NCI-H748 treated with DMSO at 0.1 percent for 48 hours (cell line): ENCODE results near the gene AGFG2.
A peak's percentile ranks its signal among the peaks of the same experiment; 100 is the strongest.
"Not testable (repeated sequence)": the region's sequence is repeated elsewhere in the genome, so short reads cannot be mapped to it uniquely, and the experiment has no call there.

Source experiments
- DNase-seq: peaks from one replicate; lab custom pipeline; 2025; lab: John Stamatoyannopoulos, UW

The AGFG2 gene

DNA sequence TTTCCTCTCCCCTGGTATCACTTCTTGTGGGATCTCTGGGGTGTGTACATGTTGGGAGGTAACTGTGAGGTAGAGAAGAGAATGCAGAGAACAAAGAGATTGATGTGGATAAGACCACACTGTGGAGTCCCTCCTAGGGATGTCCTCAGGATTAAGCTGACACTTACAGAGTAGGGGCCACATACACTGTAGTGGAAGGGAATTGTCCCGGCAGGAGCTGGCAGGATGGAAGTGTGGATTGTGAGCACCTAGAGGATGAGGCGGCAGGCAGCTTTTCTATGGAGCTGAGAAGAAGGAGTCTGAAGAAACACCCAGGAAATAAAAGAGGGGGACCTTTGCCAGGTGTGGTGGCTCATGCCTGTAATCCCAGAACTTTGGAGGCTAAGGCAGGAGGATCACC is 13.5 kb downstream of the AGFG2 start:
- no peak for DNase-seq

DNA sequence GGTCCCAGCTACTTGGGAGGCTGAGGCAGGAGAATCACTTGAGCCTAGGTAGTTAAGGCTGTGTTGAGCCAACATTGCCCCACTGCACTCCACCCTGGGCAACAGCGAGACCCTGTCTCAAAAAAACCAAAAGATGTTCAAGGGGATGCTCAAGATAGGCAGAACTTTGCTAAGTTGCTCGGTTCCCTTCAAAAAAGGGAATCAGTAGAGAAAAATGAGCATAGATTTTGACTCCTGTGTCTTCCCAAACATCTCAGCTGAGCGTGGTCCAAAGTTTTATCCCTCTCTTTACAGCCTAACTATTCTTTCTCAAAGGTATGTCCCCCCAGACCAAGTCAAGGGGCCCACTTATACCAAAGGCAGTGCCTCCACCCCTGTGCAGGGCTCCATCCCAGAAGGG is 14.0 kb downstream of the AGFG2 start:
- no peak for DNase-seq

DNA sequence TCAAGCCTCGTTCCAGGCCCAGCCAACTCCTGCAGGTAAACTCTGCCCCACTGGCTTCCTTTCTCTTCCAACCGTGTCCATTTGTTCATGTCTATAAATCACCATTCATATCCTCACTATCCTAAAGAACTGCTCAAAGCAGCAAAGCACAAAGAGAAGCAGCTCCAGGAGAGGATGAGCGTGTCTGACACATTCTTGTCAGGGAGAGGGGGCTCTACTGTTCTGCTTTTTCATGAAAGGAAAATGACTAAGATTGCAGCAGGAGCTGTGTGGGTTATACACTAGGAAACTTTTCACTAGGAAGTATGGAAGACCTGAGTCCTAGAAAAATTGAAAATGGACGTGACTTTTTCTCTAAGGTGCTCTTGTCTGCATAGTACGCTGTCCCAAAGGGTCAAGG is 16.7 kb downstream of the AGFG2 start:
- DNase-seq, result no peak

DNA sequence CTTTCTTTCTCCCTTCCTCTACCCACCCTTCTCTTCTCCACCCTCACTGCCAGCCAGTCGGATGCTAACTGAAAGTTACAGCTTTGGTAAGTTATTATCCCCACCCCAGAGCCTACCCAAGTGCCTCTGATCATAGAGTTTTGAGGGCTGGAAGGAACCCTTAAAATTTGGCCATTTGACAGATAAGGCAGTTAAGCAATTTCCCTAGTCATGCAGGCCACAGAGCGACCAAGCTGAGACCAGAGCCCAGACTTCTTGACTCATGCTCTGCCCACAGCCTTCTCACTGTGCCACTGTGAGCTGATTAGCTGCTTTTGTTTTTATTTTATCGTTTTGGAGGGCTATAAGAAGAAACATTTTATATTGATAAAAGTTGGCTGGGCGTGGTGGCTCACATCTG is 17.5 kb downstream of the AGFG2 start:
- DNase-seq, result no peak

DNA sequence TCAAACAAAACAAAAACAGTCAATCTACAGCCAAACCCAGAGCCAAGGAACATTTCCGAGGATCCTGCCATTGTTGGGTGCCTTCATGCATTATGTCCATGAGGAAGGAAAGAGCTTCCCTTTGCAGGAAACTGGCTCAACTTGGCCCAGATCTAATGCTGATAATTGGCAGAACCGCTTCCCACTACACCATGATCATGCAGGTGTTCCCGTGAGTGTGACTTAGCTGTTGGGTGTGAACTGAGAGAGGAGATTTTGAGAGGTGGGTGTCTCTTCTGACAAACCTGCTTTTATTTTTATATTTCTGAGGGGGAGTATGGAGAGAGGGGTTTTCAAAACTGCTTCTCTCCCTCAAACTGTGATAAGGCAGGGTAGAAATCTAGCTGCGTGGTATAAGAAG is 20.1 kb downstream of the AGFG2 start:
- DNase-seq, result no peak

DNA sequence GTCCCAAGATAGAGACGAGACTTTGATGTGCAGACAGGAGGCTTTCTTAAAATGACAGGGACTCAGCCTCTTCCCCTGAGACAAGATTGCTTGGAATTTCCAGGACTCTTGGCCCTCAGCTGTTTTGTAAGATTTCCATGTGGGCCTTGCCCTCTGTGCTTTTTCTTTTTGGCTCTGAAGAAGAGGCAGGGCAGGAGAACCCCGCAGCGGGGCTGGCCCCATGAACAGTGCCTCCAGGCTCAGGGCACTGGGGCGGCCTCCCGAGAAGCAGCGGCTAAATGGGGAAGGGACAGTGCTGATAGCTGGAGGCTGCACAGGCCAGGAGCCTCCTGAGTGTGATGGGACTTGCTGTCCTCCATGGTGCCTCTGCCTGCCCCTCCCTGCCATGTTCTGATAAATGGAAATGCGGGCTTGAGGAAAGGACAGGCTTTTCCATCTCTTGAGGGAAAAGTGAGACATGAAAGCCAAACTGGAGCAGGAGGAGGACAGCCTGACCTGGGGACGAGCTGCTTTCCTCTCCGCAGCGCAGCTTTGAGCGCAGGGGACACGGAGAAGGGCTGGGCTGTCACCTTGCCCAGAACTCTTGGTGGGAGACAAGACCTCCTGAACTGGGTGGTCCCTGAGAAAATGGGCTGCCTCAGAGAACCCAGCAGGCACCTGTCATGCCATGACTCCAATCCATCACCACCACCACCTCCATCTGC is 22.6 kb downstream of the AGFG2 start:
- no peak for DNase-seq

DNA sequence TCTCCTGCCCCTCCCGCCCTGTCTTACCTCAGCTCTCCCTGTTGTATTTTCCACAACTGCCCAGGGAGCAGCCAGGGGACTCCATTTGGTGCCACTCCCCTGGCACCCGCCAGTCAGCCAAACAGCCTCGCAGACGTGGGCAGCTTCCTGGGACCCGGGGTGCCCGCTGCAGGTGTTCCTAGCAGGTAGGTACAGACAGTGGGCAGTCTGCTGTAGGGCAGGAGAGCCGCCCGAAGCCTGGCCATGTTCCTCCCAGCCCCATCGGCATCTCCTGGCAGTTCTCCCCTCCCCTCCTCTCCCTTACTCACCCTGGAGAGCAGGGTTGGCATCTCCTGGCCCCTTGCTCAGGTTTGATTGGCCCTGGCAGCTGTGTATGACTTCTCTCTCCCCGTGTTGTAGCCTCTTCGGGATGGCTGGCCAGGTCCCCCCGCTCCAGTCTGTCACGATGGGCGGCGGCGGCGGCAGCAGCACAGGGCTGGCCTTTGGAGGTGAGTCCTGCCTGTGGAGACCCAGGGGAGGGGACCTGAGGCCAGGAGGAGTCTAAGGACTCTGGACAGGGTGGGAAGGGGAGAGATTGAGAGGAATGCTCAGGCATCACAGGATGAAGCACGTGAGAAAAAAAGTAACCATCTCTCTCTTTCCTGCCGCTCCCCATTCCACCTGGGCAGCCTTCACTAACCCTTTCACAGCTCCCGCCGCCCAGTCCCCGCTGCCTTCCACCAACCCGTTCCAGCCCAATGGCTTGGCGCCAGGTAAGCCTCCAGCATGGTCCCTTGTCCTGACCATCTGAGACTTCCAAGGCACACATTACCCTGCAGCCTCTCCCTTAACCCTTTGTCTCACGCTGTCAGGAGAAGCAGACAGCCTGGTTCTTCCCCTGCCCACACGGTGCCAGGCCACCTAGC is 23.4 kb downstream of the AGFG2 start:
- DNase-seq, result no peak

DNA sequence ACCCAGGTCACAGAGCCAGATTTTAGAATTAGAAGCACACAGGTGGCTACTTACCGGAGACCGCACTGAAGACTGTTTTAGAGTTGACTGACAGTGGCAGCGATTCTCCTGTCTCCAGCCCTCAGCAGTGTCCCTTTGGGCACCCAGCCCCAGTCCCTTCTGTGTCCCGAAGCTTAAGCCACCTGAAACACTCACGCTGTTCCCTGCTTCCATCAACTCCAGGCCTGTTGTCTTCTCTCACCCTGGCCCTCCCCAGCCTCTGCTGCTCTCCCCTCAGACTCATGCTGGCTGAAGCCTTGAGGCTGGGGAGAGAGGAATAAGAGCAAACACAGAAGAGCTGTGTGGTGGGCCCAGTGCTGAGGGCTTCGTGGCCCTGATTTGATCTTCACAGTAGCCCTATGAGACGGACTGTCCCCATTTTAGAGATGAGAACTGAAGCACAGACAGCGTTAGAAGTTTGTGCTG is 24.1 kb downstream of the AGFG2 start:
- no peak for DNase-seq

DNA sequence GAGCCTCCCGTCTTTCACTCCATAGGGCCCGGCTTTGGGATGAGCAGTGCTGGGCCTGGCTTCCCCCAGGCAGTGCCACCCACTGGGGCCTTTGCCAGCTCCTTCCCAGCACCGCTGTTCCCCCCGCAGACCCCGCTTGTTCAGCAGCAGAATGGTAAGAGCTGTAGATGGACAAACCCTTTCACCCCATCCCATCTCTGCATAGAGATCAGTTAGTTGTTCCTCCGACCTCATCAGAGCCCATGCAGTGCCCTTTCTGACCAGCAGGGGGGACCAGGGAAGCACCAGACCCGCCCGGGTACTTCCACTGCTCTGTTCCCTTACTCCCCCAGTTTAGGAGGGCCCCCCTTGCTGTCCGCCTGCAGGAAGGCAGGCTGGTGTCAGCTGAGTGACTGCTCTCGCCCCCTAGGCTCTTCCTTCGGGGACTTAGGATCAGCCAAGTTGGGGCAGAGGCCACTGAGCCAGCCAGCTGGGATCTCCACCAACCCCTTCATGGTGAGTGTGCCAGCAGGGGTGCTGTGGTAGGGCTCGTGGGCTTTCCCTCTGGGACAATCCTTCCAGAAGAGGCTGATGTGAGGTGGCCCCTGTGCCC is 24.9 kb downstream of the AGFG2 start:
- peak; percentile 33 for DNase-seq

DNA sequence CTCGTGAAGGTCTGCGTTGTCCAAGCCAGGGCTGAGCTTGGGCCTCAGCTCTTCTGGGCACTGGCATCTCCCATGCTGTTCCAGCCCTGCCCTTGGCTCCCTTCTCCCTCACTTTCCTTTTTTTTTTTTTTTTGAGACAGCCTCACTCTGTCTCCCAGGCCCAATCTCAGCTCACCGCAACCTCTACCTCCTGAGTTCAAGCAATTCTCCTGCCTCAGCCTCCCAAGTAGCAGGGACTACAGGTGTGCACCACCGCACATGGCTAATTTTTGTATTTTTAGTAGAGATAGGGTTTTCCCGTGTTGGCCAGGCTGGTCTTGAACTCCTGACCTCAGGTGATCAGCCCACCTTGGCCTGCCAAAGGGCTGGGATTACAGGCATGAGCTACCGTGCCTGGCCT is 25.4 kb downstream of the AGFG2 start:
- DNase-seq, result not testable (repeated sequence)

DNA sequence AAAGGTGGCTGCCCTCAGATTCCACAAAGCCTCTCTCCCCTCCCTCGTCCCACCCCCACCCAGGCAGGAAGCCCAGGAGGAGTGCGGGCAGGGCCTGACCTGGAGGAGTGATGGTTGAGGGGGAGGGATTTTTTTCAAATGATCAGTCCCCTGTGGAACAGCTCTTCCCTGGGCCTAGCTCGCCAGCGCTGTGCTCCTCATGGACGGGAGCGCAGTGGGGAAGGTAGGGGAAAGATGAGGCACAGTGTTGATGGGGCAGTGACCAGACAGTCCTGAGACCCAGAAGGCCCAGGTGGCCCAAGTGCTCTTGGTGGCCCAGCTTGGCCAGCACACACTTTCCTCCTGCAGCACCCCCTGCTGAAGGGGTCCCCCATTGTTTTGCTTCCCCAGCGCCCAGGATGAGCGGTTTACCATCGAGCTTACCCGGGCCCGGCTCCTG is 26.1 kb downstream of the AGFG2 start:
- no peak for DNase-seq

DNA sequence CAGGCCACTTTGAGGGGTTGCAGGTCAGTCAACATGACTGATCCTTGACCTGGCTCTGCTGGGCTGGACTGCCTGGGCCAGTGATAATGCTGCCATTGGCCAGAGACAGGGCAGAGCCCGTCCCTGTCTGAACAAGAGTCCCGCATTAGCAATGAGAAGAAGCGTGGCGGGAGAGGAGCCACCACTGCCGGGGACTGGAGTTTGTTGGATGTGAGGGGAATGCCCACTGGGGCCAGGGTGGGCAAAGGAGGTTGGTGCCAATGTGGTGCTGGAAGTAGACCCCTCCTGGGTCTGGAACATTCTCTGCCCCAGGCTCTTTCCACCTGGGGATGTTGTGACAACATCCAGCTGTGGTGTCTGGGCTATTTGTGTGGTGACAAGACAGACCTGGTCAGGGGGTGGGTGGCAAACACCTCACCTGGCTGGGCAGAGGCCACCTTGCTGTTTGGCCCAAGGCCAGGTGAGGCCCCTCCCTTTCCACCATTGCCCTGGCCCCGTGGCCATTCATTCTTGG is 27.1 kb downstream of the AGFG2 start:
- DNase-seq, result no peak

DNA sequence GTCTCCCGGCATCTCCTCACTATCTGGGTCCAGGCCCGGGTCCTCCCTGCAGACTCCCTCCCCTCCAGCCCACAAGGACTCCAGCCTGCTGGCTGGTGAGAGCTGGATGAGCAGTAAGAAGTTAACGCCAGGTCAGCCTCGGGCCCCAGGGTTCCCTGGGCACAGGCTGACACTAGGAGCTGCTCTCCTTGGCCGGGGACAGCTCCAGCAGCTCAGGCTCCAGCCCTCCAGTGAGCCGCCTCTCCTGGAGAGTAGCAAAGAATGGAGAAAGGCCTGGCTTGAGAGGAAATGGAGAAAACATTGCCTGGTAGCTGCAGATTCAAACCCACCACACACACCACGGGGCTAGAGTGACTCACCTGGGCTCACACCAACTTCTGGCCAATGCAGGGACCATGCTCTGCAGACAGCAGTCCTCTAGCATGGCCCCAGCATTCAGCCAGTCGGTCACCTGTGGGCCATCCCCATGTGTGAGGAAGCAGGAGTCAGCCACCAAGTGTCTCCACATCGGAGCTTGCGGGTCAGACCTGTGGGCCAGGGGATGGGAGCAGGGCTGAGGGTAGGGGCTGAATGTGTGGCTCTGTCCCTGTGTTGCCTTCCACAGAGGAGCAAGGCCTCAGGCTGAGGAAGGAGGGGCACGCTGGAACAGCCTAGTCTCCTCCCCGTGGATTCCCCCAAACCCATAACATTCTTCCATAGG is 28.2 kb downstream of the AGFG2 start:
- no peak for DNase-seq

DNA sequence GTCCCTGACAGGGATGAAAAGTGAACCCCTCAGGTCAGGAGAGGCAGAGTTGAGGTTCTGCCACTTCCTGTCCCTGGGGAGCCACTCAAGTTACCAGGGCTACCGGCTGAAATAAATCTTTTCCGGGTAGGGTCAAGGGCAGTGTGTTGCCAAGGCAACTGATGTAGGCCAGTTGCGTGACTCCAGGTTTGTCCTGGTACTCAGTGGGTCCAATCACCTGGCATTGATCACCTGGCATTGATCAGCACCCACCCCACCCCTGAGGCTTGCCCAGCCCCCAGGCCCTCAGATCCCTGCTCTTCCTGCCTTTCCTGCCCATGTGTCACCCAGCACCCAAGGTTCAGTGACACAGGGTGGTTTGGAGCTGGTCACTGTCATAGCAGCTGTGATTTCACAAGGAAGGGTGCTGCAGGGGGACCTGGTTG is 28.8 kb downstream of the AGFG2 start:
- no peak for DNase-seq

DNA sequence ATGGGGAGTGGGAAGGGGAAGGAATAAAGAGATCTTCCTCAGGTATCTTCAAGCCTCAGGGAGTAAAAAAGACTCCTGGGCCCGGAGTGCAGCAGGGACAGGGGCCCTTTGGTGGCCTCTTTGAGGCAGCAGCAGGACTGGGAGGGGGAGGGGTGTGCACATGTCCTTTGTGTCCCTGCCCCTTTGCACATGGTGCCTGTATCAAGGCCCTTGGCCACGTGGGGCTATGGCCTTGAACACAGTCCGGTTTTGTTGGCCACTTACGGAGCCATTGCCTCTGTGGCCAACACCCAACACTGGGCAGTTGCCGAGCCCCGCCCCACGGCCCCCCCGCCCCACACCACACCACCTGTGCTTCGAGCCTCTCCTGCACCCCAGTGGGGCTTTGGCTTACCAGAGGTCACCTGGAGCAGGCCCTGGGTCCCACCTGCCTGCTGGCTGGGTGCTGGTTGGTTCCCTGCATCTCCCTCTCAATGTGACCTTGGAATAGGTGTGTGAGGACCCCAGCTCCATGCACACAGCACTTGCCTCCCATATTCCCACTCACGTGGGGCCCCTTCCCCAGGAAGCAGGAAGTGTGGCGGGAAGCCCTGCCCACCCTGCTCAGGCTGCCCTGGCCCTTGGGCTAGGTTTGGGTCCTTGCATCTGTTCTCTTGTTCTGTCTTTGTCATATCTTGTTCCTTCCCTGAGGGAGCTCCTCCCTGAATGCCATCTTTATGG is 29.3 kb downstream of the AGFG2 start:
- DNase-seq, result no peak

DNA sequence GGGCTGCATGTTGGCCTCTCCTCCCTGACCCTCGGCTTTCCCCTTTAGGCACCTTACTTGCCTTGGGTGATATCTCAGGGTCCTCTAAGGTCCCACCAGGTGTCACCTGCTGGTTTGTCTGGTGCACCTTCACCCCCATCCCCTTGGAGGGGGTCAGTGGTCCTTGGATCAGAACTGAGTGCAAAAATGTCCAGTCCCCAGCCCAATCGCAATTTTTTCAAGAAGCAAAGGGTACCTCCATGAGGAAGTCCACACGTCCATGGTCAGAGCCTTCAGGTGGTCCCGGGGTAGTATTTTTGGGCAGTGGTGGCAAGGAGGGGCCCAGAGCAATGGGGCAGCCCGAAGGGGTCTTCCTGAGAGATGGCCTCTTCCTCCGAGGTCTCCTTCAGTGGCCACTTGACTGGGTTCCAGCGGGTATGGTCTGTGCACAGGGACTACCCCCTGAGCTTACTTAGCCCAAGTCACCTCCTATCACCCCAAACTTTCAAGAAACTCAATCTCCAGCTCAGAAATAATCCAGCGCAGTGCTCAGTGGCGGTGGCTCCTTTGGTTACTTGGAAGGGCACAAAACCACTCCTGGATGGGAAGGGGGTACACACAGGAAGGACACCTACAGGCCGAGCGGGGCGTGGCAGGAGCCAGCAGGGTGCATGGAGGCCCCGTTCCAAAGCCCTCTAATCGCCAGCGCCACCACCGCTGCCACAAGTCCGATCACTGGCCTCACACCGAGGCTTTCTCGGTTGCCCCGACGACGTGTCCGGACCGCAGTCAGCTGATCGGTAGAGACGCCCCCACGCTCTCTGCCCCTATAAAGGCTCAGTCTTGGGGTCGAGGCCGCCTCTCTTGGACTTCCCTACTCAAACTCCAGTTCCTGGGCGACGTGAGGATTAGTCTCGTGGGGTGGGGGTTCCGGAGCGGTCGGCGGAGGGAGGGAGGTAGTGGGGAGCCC is 30.2 kb downstream of the AGFG2 start:
- DNase-seq, result peak; percentile 33

DNA sequence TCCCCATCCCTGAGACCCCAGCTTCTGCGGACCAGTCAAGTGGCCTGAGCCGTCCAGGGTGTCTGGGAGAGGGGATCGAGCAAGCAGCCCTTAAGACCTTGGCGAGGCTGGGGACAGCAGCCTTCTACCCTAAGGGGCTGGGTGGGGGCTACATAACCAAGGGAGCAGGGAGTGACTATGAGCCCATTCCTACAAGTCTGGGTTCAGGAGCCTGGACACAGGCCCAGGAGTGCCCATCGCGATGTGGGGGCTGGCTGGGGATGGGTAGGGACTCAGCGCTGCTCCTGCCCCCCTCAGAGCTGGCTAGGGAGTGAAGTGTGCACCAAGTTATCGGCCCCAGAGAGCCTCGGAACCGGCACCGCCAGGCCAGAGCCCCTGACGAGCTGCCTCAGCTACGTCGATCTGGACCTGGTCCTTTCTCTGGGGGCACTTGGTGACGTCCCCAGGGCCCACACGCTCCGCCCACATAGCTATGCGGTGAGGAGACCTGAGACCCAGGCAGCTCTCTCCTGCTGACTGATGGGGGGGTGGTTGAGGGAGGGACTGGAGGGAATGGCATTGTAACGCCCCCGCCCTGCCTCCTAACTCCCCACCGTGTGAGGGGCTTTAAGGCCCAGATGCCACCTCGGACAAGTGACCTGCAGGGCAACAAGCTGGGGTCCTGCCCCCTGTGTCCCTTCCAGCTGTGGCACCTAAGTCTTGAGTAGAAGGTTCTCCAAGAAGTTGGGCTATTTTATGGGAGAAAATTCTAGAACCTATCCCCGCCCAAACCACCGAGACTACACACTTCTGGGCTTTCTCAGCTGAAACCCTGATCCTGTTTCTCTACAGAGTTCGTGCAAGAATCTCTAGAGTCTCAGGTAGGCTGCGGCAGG is 32.2 kb downstream of the AGFG2 start:
- DNase-seq, result no peak

DNA sequence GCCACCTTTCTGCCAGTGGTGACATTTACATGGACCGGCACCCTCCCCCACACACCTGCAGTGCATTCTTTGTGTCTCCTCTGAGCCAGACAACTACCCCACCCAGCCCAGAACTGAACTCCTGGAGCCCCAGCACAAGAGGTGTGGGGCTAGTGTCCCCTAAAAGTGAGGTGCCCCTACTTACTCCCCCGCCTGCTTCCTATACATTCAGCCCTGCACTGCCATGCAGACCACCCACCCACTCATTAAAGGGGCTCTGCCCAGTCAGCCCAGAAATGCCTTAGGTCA is 32.8 kb downstream of the AGFG2 start:
- DNase-seq, result no peak

DNA sequence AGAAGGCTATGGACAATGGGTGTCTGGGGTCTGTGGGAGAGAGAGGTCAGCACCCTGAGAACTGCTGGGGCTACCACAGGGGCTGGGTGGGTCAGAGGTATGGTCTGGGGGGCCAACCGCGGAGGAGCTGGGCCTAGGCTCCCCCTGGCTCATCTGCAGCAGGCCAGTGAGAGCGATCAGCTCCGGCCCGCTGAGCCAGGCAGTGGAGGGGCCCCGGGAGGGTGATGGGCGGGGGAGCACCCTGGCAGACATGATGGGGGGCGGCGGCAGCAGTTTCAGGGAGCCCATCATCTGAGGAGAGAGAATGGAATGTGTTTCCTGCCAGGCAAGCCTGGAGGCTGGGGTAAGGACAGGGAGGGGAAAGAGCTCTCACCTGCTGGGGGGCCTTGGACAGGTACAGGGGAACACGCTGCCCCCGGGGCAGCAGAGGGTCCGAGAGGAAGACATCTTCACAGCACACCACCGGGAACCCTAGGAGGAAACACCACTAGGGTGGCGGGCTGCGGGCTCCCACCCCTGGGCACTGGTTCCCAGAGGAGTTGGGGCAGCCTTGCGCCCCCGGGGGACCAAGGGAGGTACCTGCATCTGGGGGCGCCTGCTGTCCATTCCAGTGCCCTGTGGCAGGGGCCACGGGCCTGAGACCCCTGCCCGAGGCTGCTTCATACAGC is 33.4 kb downstream of the AGFG2 start:
- no peak for DNase-seq
